Neural progenitor cell (in vitro differentiated cells): ENCODE data around the gene KCNA5.

Source experiments
- CTCF ChIP-seq: fragments of 200-600 bp; sonication (generic); IDR thresholded peaks from 2 replicates; pipeline ENCODE4 v1.5.1; 2017; ENCODE audit warnings: antibody characterized with exemption, mild to moderate bottlenecking
- EZH2 ChIP-seq: fragments of 200-600 bp; sonication (generic); IDR thresholded peaks from 2 replicates; pipeline ENCODE4 v1.6.1; 2017; ENCODE audit warnings: antibody characterized with exemption, mild to moderate bottlenecking, moderate library complexity
- EZH2phosphoT487 ChIP-seq: fragments of 200-600 bp; sonication (generic); IDR thresholded peaks from 2 replicates; pipeline ENCODE4 v1.6.1; 2017; ENCODE audit warnings: antibody characterized with exemption

- TF ChIP-seq CTCF = no peak
- TF ChIP-seq EZH2phosphoT487 = no peak
- TF ChIP-seq EZH2 = no peak
These were observed 21.7 kb upstream of the KCNA5 start for GRCh38 chr12:5022025-5022424.
